ENCODE results near the gene UBE2H.

- TF ChIP-seq EZH2 (IDR thresholded peaks at IDR 0.05; ENCODE audit: insufficient read depth, low read length) (no peak), CTCF (IDR thresholded peaks at IDR 0.05; ENCODE audit: insufficient read depth, low read depth, low read length) (no peak)
Observed at GRCh38 chr7:129990403-129991192, 37.8 kb upstream of the UBE2H start.
